GM23338 (cell line): ENCODE data around the gene PEPD. TPM values are rescaled to one million over a fixed set of nuclear protein-coding genes. Genes with fewer than 3 reads are reported as not detected.

Experiments used
- ATAC-seq: fragments of 200-7000 bp; cut with Tn5 transposase; 3 replicates; pipeline ENCODE4 v1.9.1; 2020
- DNase-seq: peaks from one replicate; pipeline ENCODE4 v3.0.0-alpha.2; 2015; ENCODE audit warnings: low spot score
- H2AFZ ChIP-seq: fragments of 200-600 bp; sonication (generic); 2 replicates; pipeline ENCODE4 v1.8.0; 2016; ENCODE audit warnings: antibody characterized with exemption, mild to moderate bottlenecking, moderate library complexity
- H3F3A ChIP-seq: fragments of 200-600 bp; sonication (generic); replicated peaks from 2 replicates; pipeline ENCODE4 v1.8.0; 2017; ENCODE audit warnings: antibody characterized with exemption, mixed run types, low read depth
- H3K27ac ChIP-seq: fragments of 200-600 bp; sonication (generic); 2 replicates; pipeline ENCODE4 v1.6.1; 2016; ENCODE audit warnings: low read depth
- H3K27me3 ChIP-seq: fragments of 200-600 bp; sonication (generic); 2 replicates; pipeline ENCODE4 v1.8.0; 2016; ENCODE audit warnings: mild to moderate bottlenecking, mixed run types, moderate library complexity; ENCODE audit not compliant: insufficient read depth
- H3K36me3 ChIP-seq: fragments of 200-600 bp; sonication (generic); 2 replicates; pipeline ENCODE4 v1.8.0; 2016; ENCODE audit warnings: mild to moderate bottlenecking; ENCODE audit not compliant: insufficient read depth
- H3K4me1 ChIP-seq: fragments of 200-600 bp; sonication (generic); 2 replicates; pipeline ENCODE4 v1.8.0; 2016; ENCODE audit warnings: mild to moderate bottlenecking, moderate library complexity; ENCODE audit not compliant: insufficient read depth
- H3K4me2 ChIP-seq: fragments of 200-600 bp; sonication (generic); 2 replicates; pipeline ENCODE4 v1.7.1; 2017; ENCODE audit warnings: mixed run types
- H3K4me3 ChIP-seq: fragments of 200-600 bp; sonication (generic); 2 replicates; pipeline ENCODE4 v1.6.1; 2016; ENCODE audit warnings: mixed run types
- H3K79me2 ChIP-seq: fragments of 200-600 bp; sonication (generic); replicated peaks from 2 replicates; pipeline ENCODE4 v1.8.0; 2017; ENCODE audit warnings: mild to moderate bottlenecking; ENCODE audit not compliant: insufficient read depth
- H3K9me2 ChIP-seq: fragments of 200-600 bp; sonication (generic); 2 replicates; pipeline ENCODE4 v1.8.0; 2017; ENCODE audit not compliant: insufficient read depth
- H4K20me1 ChIP-seq: fragments of 200-600 bp; sonication (generic); replicated peaks from 2 replicates; pipeline ENCODE4 v1.8.0; 2017; ENCODE audit warnings: mild to moderate bottlenecking; ENCODE audit not compliant: insufficient read depth
- H3K27ac Mint-ChIP-seq: 2 replicates; pipeline ENCODE4 v1.8.0; 2020; ENCODE audit warnings: inconsistent platforms, mild to moderate bottlenecking, moderate library complexity, mixed read lengths
- H3K27me3 Mint-ChIP-seq: 3 replicates; pipeline ENCODE4 v1.8.0; 2022; ENCODE audit warnings: low read depth, mild to moderate bottlenecking, moderate library complexity, mixed read lengths, inconsistent platforms; ENCODE audit not compliant: insufficient read depth, poor library complexity
- H3K36me3 Mint-ChIP-seq: 3 replicates; pipeline ENCODE4 v1.8.0; 2021; ENCODE audit warnings: low read depth, mild to moderate bottlenecking, inconsistent platforms, moderate library complexity, mixed read lengths
- H3K4me1 Mint-ChIP-seq: 3 replicates; pipeline ENCODE4 v1.8.0; 2020; ENCODE audit warnings: mild to moderate bottlenecking, inconsistent platforms, mixed read lengths
- H3K4me3 Mint-ChIP-seq: 3 replicates; pipeline ENCODE4 v1.8.0; 2021; ENCODE audit warnings: moderate library complexity, mild to moderate bottlenecking, inconsistent platforms, mixed read lengths
- H3K9me3 Mint-ChIP-seq: 3 replicates; pipeline ENCODE4 v1.8.0; 2020; ENCODE audit warnings: moderate library complexity, mild to moderate bottlenecking, inconsistent platforms, mixed read lengths
- CREB1 ChIP-seq: fragments of 250-450 bp; sonication (Bioruptor Pico); IDR thresholded peaks from 2 replicates; pipeline ENCODE4 v1.5.0; 2020; ENCODE audit warnings: low read depth, mild to moderate bottlenecking, moderate library complexity
- ETS1 ChIP-seq: IDR thresholded peaks from 2 replicates; pipeline ENCODE4 v1.6.1; 2016; ENCODE audit warnings: antibody characterized with exemption
- EZH2phosphoT487 ChIP-seq: fragments of 200-600 bp; sonication (generic); IDR thresholded peaks from one replicate; pipeline ENCODE4 v1.8.1; 2018; ENCODE audit warnings: antibody characterized with exemption; ENCODE audit not compliant: unreplicated experiment
- JUNB ChIP-seq: IDR thresholded peaks from one replicate; pipeline ENCODE4 v1.6.1; 2016; ENCODE audit warnings: antibody characterized with exemption; ENCODE audit not compliant: unreplicated experiment
- POLR2AphosphoS5 ChIP-seq: IDR thresholded peaks from 2 replicates; pipeline ENCODE4 v1.6.1; 2016; ENCODE audit warnings: antibody characterized with exemption, low read depth
- REST ChIP-seq: IDR thresholded peaks from one replicate; pipeline ENCODE4 v1.6.1; 2018; ENCODE audit warnings: antibody characterized with exemption; ENCODE audit not compliant: unreplicated experiment
- STAT1 ChIP-seq: IDR thresholded peaks from one replicate; pipeline ENCODE4 v1.6.1; 2016; ENCODE audit warnings: antibody characterized with exemption; ENCODE audit not compliant: unreplicated experiment
- ZNF114 ChIP-seq: fragments of 250-450 bp; sonication (Bioruptor Pico); IDR thresholded peaks from 2 replicates; pipeline ENCODE4 v1.5.0; 2020; ENCODE audit warnings: mild to moderate bottlenecking, moderate library complexity
- ZNF331 ChIP-seq: fragments of 250-450 bp; sonication (Bioruptor Pico); IDR thresholded peaks from 2 replicates; pipeline ENCODE4 v1.5.0; 2020; ENCODE audit warnings: low read depth, mild to moderate bottlenecking, moderate library complexity
- ZNF462 ChIP-seq: fragments of 250-450 bp; sonication (Bioruptor Pico); IDR thresholded peaks from 2 replicates; pipeline ENCODE4 v1.5.0; 2020; ENCODE audit warnings: mild to moderate bottlenecking, moderate library complexity
- polyA plus RNA-seq: library from polyadenylated mRNA; unstranded; fragments of >200 nt; fragmentation: Nextera tagmentation; extraction: Ambion mirVana; gene quantifications from 2 replicates; pipeline ENCODE4 v1.2.1, GENCODE V29; 2016
- total RNA-seq: library from RNA; depleted of rRNA; stranded (reverse); fragments of >200 nt; shearing (Covaris generic); gene quantifications from 2 replicates; pipeline ENCODE4 v1.2.3, GENCODE V29; 2014

Gene PEPD
- total and polyA plus RNA-seq, 2 experiments from 2014 or later: 81.7 to 89.2 TPM

GRCh38 chr19:33469171-33470039 lies 52.2 kb downstream of the PEPD start (continued):
- TF ChIP-seq ETS1: no peak
- no peak for TF ChIP-seq JUNB
- no peak for TF ChIP-seq STAT1

- no peaks in the 10 kb centered on the region for H3K36me3 ChIP-seq
- no peaks in the 10 kb centered on the region for H3K79me2 ChIP-seq
- DNase-seq (no peak), ATAC-seq (no peak)
- no peak overlapping the region for H3K4me3 ChIP-seq
- no peaks in the 10 kb centered on the region for H3K9me2 ChIP-seq
- no peak overlapping the region for H2AFZ ChIP-seq
- H4K20me1 ChIP-seq: peaks cover 3% of the 10 kb centered on the region
- H3K4me2 ChIP-seq: no peak overlapping the region
- H3K4me1 Mint-ChIP-seq: peaks cover 6% of the 10 kb centered on the region; the same call in 1 of the 3 replicates
- H3K4me1 ChIP-seq: no peaks in the 10 kb centered on the region
- H3K9me3 Mint-ChIP-seq: no peaks in the 10 kb centered on the region
- H3K27me3 Mint-ChIP-seq: peaks cover 1% of the 10 kb centered on the region
- no peak overlapping the region for H3K4me3 Mint-ChIP-seq
- no peak overlapping the region for H3K27ac ChIP-seq
- H3F3A ChIP-seq: no peaks in the 10 kb centered on the region
- no peaks in the 10 kb centered on the region for H3K27me3 ChIP-seq
- H3K36me3 Mint-ChIP-seq: peaks cover 2% of the 10 kb centered on the region; the same call in 1 of the 3 replicates
- H3K27ac Mint-ChIP-seq: no peak overlapping the region
- TF ChIP-seq ZNF462 (CRISPR knock-in tag) (no peak), CREB1 (no peak), ETS1 (no peak), STAT1 (no peak), ZNF114 (CRISPR knock-in tag) (no peak), EZH2phosphoT487 (no peak), POLR2AphosphoS5 (no peak), ZNF331 (CRISPR knock-in tag) (no peak), REST (no peak)
Measured at GRCh38 chr19:33468361-33469170, 53.0 kb downstream of the PEPD start.
